ENCODE measurements around the gene ASPA. TPM values are rescaled to one million over a fixed set of nuclear protein-coding genes. Genes with fewer than 3 reads are reported as not detected.

Gene ASPA
- total RNA-seq, 1 donor from 2014 or later, result 0.94 TPM

GRCh38 chr17:3531266-3532101, 55.7 kb downstream of the ASPA start:
- DNase-seq (ENCODE audit: low spot score), result peak; percentile 76
- intact Hi-C loops (cut with DNase I), result loop anchor here (2.0 to 10.0 kb wide), 3 partner anchors 19 to 133 kb away; partner anchors contain the start of genes CTNS, EMC6, SHPK and TAX1BP3

GRCh38 chr17:3532106-3532858, 56.5 kb downstream of the ASPA start:
- intact Hi-C loops (cut with DNase I), result loop anchor here (10.0 kb wide), 2 partner anchors 103 to 133 kb away; partner anchors contain the start of genes CTNS, EMC6, SHPK and TAX1BP3
- DNase-seq (ENCODE audit: low spot score), result peak; percentile 50

- intact Hi-C loops (cut with DNase I), result loop anchor here (10.0 kb wide), 2 partner anchors 102 to 132 kb away; partner anchors contain the start of genes CTNS, EMC6, SHPK and TAX1BP3
These were observed 57.0 kb downstream of the ASPA start for GRCh38 chr17:3532859-3533142.

GRCh38 chr17:3533752-3534151, 58.0 kb downstream of the ASPA start:
- DNase-seq (ENCODE audit: low spot score), result no peak
- intact Hi-C loops (cut with DNase I), result loop anchor here (10.0 kb wide), 2 partner anchors 101 to 131 kb away; partner anchors contain the start of genes CTNS, EMC6, SHPK and TAX1BP3

More at GRCh38 chr17:3532859-3533142, 57.0 kb downstream of the ASPA start:
- DNase-seq (ENCODE audit: low spot score), result peak; percentile 70

DNA sequence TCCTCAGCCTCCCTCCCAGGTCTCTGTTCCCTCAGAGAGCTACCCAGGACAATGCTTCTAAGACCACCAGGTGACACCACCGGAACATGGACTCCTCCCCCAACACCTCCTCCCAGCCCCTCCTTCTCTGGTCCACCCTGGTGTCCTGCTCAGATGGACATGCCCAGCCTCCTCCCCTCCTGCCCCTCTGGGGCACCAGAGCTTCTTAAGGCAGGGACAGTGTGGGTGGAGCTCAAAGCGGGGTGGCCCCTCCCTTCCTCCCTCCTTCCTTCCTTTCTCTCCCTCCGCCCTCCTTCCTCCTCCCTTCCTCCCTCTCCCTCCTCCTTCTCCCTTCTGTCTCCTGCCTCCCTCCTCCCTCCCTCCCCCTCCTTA, 59.1 kb downstream of the ASPA start:
- intact Hi-C loops (cut with DNase I), result loop anchor here (10.0 kb wide), 2 partner anchors 100 to 130 kb away; partner anchors contain the start of genes CTNS, EMC6, SHPK and TAX1BP3
- DNase-seq (ENCODE audit: low spot score), result no peak

- no peak for DNase-seq (ENCODE audit: low spot score)
- intact Hi-C loops (cut with DNase I), result loop anchor here (10.0 kb wide), 2 partner anchors 99 to 129 kb away; partner anchors contain the start of genes CTNS, EMC6, SHPK and TAX1BP3
These were observed 59.6 kb downstream of the ASPA start for GRCh38 chr17:3535253-3535995.

GRCh38 chr17:3536716-3537115, 60.9 kb downstream of the ASPA start:
- intact Hi-C loops (cut with DNase I), result loop anchor here (10.0 kb wide), 2 partner anchors 98 to 128 kb away; partner anchors contain the start of genes CTNS, EMC6, SHPK and TAX1BP3
- no peak for DNase-seq (ENCODE audit: low spot score)

GRCh38 chr17:3539881-3540540, 64.2 kb downstream of the ASPA start:
- intact Hi-C loops (cut with DNase I), result loop anchor here (10.0 kb wide), 2 partner anchors 95 to 125 kb away; partner anchors contain the start of genes CTNS, EMC6, SHPK and TAX1BP3
- no peak for DNase-seq (ENCODE audit: low spot score)

DNA sequence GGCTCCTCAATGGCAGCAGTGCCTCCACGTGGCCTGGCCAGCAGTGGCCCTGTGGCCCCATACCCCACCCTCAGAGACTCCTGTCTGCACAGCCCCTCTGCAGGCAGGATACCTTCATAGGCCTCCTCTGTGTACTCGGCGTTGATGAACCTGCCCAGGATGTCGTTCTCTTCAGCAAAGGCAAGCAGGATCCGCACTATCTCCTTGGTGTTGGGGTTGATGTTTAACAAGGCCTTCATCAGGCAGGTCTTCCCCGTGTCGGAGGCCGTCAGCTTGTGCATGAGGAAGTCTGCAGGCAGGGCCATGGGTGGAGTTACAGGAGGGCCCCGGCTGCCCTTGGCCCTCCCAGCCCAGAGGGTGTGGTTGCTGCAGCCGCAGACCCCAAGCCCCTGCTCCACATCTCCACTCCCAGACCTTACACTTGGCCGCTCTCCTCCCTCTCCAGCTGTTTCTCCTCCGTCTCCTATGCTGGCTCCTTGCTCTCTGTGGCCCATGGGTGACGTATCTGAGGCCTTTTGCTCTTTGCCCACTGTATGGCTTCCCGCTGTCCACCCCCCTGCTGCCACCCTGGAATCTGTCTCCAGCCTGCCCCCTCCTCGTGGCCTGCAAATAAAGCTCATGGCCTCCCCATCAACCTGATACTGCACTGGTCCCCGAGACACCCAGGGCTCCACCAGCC, 66.8 kb downstream of the ASPA start:
- DNase-seq (ENCODE audit: low spot score), result no peak
- intact Hi-C loops (cut with DNase I), result no loop called here

- intact Hi-C loops (cut with DNase I), result no loop called here
- peak; percentile 55 for DNase-seq (ENCODE audit: low spot score)
These were observed 67.7 kb downstream of the ASPA start for GRCh38 chr17:3543453-3543852.

DNA sequence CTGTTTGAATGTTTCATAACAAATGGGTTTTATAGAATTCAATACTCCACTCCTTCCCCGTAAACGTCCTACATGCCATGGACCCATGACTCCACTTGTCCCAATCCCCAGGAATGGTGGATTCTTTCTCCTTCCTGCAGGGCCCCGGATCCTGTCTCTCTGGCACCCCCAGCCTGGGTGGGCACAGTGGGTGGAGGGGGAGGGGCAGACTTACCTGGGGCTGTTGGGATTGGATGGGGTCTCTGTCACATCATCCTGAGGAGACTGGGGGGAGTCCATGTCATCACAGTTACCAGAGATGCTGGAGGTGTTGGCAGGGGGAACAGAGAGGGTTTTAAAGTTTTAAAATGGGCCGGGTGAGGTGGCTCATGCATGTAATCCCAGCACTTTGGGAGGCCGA, 68.6 kb downstream of the ASPA start:
- intact Hi-C loops (cut with DNase I), result no loop called here
- peak; percentile 54 for DNase-seq (ENCODE audit: low spot score)

- no peak for DNase-seq (ENCODE audit: low spot score)
- intact Hi-C loops (cut with DNase I), result no loop called here
These were observed 69.4 kb downstream of the ASPA start for GRCh38 chr17:3545151-3545550.

DNA sequence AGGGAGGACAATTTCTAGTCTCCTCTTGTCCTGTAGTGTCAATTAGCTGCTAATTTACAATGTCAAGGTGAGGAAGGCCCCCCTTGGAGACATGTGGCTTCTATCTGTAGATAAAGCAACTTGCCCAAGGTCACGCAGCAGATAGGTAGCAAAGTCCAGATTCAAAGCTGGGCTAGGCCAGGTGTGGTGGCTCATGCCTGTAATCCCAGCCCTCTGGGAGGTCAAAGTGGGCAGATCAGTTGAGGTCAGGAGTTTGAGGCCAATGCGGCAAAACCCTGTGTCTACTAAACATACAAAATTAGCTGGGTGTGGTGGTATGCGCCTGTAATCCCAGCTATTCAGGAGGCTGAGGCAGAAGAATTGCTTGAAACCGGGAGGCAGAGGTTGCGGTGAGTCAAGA, 70.7 kb downstream of the ASPA start:
- intact Hi-C loops (cut with DNase I), result no loop called here
- no peak for DNase-seq (ENCODE audit: low spot score)

DNA sequence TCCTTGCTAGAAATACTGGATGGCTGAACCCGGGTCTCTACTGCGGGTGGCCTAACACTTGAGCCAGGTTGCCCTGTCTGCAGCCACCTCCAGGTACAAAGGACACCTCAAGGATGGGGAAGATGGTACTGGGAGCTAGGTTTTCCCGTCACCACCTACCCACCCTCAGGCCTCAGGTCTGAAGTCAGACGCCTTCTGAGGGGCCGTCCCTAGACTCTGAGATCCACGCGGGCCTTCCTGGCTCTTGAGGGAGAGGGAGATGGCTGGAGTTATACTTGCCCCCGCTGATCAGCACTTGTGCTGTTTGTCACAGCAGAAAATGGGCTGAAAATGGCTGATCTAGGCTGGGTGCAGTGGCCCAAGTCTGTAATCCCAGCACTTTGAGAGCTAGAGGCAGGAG, 71.2 kb downstream of the ASPA start:
- DNase-seq (ENCODE audit: low spot score), result no peak
- intact Hi-C loops (cut with DNase I), result no loop called here

GRCh38 chr17:3547628-3548027, 71.8 kb downstream of the ASPA start:
- no peak for DNase-seq (ENCODE audit: low spot score)
- intact Hi-C loops (cut with DNase I), result no loop called here

DNA sequence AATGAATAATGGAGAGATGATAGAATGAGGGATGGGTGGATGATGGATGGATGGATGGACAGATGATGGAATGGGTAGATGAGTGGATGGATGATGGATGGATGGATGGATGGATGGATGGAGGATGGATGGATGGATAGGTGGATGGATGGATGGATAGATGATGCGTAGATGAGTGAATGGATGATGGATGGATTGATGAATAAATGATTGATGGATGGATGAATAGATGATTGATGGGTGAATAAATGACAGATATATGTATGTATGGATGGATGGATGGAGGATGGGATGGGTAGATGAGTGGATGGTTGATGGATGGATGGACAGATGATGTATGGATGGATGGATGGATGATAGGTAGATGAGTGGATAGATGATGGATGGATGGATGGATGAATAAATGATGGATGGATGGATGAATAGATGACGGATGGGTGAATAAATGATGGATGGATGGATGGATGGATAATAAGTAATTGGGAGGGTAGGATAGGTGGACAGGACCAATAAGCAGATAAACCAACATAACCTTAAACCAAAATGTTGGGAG, 73.9 kb downstream of the ASPA start:
- intact Hi-C loops (cut with DNase I), result no loop called here
- no peak for DNase-seq (ENCODE audit: low spot score)

- intact Hi-C loops (cut with DNase I), result no loop called here
- no peak for DNase-seq (ENCODE audit: low spot score)
These were observed 75.4 kb downstream of the ASPA start for GRCh38 chr17:3551189-3551588.

DNA sequence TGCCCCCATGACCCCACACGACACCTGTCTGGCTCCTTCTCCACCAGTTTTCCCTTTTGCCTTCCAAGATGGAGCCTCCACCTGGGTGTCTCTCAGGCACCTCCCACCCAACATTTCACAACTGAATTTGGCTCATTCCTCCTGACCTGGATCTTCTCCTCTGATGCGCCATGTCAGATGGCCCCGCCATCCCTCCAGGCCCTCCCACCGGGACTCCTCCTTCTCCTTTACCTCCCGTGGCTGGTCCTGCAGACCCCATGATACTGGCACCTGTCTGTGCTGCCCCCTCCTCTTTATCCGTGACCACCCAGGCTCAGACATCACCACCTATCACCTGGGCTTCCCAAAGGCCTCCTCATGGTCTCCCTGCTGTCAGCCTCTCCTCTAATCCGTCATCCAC, 77.1 kb downstream of the ASPA start:
- DNase-seq (ENCODE audit: low spot score), result no peak
- intact Hi-C loops (cut with DNase I), result no loop called here
